ENCODE data around the gene TWIST2.

TWIST2 gene

GRCh38 chr2:238811293-238811692 lies 36.6 kb upstream of the TWIST2 start:
- in situ Hi-C loops (cut with HindIII; ENCODE audit: low sequenced_read_pairs), result no loop called here
- TF ChIP-seq, protein P1, sequence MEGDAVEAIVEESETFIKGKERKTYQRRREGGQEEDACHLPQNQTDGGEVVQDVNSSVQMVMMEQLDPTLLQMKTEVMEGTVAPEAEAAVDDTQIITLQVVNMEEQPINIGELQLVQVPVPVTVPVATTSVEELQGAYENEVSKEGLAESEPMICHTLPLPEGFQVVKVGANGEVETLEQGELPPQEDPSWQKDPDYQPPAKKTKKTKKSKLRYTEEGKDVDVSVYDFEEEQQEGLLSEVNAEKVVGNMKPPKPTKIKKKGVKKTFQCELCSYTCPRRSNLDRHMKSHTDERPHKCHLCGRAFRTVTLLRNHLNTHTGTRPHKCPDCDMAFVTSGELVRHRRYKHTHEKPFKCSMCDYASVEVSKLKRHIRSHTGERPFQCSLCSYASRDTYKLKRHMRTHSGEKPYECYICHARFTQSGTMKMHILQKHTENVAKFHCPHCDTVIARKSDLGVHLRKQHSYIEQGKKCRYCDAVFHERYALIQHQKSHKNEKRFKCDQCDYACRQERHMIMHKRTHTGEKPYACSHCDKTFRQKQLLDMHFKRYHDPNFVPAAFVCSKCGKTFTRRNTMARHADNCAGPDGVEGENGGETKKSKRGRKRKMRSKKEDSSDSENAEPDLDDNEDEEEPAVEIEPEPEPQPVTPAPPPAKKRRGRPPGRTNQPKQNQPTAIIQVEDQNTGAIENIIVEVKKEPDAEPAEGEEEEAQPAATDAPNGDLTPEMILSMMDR (IDR thresholded peaks at IDR 0.05; ENCODE audit: low read depth, low read length), result no peak
- DNase-seq (ENCODE audit: low read depth, low spot score), result no peak

DNA sequence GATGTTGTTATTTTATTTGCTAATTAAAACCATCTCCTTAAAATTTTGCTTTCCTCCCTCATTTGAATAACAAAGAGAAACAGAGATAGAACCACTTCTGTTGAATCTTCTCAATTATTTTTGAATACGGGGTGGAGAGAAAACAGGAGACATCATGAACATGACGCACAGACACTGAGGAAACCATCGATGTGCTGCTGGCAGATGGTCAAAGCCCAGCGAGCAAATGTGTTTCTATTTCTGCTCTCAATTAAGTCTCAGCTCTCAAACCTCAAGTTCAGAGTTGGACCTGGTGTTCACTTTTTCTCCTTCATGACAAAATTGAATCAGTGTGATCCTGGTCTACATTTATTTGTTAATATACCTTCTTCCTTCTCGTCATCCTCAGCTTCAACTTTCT lies 36.1 kb upstream of the TWIST2 start:
- H3K4me3 ChIP-seq (ENCODE audit: low read depth, low read length), result no peak overlapping the region
- DNase-seq (ENCODE audit: low read depth, low spot score), result no peak
- TF ChIP-seq, protein P1 (IDR thresholded peaks at IDR 0.05; ENCODE audit: low read depth, low read length), result no peak
- in situ Hi-C loops (cut with HindIII; ENCODE audit: low sequenced_read_pairs), result no loop called here

More at GRCh38 chr2:238811293-238811692, 36.6 kb upstream of the TWIST2 start:
- no peak overlapping the region for H3K4me3 ChIP-seq (ENCODE audit: low read depth, low read length)

- H3K4me3 ChIP-seq (ENCODE audit: low read depth, low read length), result no peak overlapping the region
- TF ChIP-seq, protein P1 (IDR thresholded peaks at IDR 0.05; ENCODE audit: low read depth, low read length), result no peak
- in situ Hi-C loops (cut with HindIII; ENCODE audit: low sequenced_read_pairs), result no loop called here
- no peak for DNase-seq (ENCODE audit: low read depth, low spot score)
Observed at GRCh38 chr2:238813109-238813508, 34.8 kb upstream of the TWIST2 start.

DNA sequence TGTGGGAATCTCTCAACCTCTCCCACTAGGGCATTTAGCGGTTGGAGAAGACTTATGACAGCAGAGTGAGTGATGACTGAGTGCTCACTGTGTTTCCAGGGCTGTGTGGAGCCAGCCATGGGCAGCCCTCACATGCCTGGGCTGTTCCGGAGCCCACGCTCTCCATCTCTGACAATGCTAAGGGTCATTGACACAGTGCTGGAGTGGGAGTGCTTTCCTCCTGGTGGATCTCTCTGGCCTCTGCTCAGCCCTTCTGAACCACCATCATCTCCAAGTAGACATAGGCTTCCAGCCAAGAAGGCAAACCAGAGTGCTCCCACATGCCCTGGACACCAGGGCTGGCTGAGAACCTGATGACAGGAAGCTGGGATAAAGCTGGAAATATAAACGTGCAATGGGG lies 33.1 kb upstream of the TWIST2 start:
- TF ChIP-seq, protein P1 (IDR thresholded peaks at IDR 0.05; ENCODE audit: low read depth, low read length), result no peak
- no peak overlapping the region for H3K4me3 ChIP-seq (ENCODE audit: low read depth, low read length)
- in situ Hi-C loops (cut with HindIII; ENCODE audit: low sequenced_read_pairs), result no loop called here
- DNase-seq (ENCODE audit: low read depth, low spot score), result no peak

- no peak for DNase-seq (ENCODE audit: low read depth, low spot score)
- H3K4me3 ChIP-seq (ENCODE audit: low read depth, low read length), result no peak overlapping the region
- in situ Hi-C loops (cut with HindIII; ENCODE audit: low sequenced_read_pairs), result no loop called here
- TF ChIP-seq, protein P1 (IDR thresholded peaks at IDR 0.05; ENCODE audit: low read depth, low read length), result no peak
Observed at GRCh38 chr2:238816291-238816690, 31.6 kb upstream of the TWIST2 start.

- TF ChIP-seq, protein P1 (IDR thresholded peaks at IDR 0.05; ENCODE audit: low read depth, low read length), result no peak
- H3K4me3 ChIP-seq (ENCODE audit: low read depth, low read length), result no peak overlapping the region
Observed at GRCh38 chr2:238817382-238817781, 30.5 kb upstream of the TWIST2 start.

DNA sequence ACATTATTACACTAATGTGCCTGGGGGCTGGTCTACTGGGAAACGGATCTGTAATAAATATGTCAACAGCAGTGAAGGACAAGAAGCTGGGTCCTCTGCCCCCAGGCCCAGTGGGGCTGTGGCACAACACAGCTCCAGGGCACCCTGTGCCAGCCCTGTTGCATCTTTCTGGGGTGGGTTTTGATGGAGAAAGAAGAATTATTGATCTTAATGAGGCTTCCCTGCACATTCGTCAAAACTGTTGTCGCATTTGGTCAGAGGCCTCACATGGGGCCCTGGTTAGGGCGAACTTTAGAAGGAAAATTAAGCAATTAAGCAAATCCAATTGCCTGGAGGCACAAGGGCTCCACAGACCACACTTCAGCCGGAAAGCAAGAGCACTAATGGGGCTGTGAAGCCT lies 30.0 kb upstream of the TWIST2 start:
- TF ChIP-seq, protein P1 (IDR thresholded peaks at IDR 0.05; ENCODE audit: low read depth, low read length), result no peak
- no peak for DNase-seq (ENCODE audit: low read depth, low spot score)
- in situ Hi-C loops (cut with HindIII; ENCODE audit: low sequenced_read_pairs), result no loop called here
- H3K4me3 ChIP-seq (ENCODE audit: low read depth, low read length), result no peak overlapping the region

More at GRCh38 chr2:238817382-238817781, 30.5 kb upstream of the TWIST2 start:
- in situ Hi-C loops (cut with HindIII; ENCODE audit: low sequenced_read_pairs), result no loop called here
- DNase-seq (ENCODE audit: low read depth, low spot score), result no peak

Measured in astrocyte of the spinal cord (primary cell).